HepG2 (cell line): ENCODE measurements around the gene CAMTA2. TPM values are rescaled to one million over a fixed set of nuclear protein-coding genes. Genes with fewer than 3 reads are reported as not detected.

Source experiments
- ADNP ChIP-seq: sonication (generic); formaldehyde crosslinking; IDR thresholded peaks from 2 replicates; pipeline ENCODE4 v1.4.0; 2020; ENCODE audit warnings: missing genetic modification reagents
- ELF1 ChIP-seq: sonication (generic); formaldehyde crosslinking; IDR thresholded peaks from 2 replicates; pipeline ENCODE4 v1.4.0; 2020; ENCODE audit warnings: missing genetic modification reagents
- HOXA3 ChIP-seq: sonication (generic); formaldehyde crosslinking; IDR thresholded peaks from 2 replicates; pipeline ENCODE4 v1.5.0; 2020; ENCODE audit warnings: missing genetic modification reagents
- KLF6 ChIP-seq: IDR thresholded peaks from 2 replicates; pipeline ENCODE4 v1.8.0; 2016; ENCODE audit warnings: missing biosample characterization, missing genetic modification reagents
- MAFK ChIP-seq, 2 experiments: IDR thresholded peaks in 1 of 2; conservative IDR thresholded peaks in 1 of 2; 2 replicates each; pipeline ENCODE4 v1.6.1; 2011; ENCODE audit warnings: improper control_type of control experiment in 2 of 2, low read length in 2 of 2
- MEF2D ChIP-seq: sonication (generic); formaldehyde crosslinking; IDR thresholded peaks from 2 replicates; pipeline ENCODE4 v1.5.1; 2020; ENCODE audit warnings: mild to moderate bottlenecking, missing genetic modification reagents
- NFE2L2 ChIP-seq: fragments of 150-350 bp; IDR thresholded peaks from 2 replicates; pipeline ENCODE4 v1.6.1; 2014; ENCODE audit warnings: low read length
- PITX1 ChIP-seq: sonication (generic); formaldehyde crosslinking; IDR thresholded peaks from 2 replicates; pipeline ENCODE4 v1.5.1; 2020; ENCODE audit warnings: mild to moderate bottlenecking, missing genetic modification reagents
- RARG ChIP-seq: sonication (generic); formaldehyde crosslinking; IDR thresholded peaks from 2 replicates; pipeline ENCODE4 v1.4.0; 2020; ENCODE audit warnings: low read depth, mild to moderate bottlenecking, missing genetic modification reagents
- ZFP82 ChIP-seq: sonication (generic); formaldehyde crosslinking; IDR thresholded peaks from 2 replicates; pipeline ENCODE4 v1.5.1; 2020; ENCODE audit warnings: mild to moderate bottlenecking, missing genetic modification reagents, borderline replicate concordance
- ZMAT3 ChIP-seq: sonication (generic); formaldehyde crosslinking; conservative IDR thresholded peaks from 2 replicates; pipeline ENCODE4 v1.7.0; 2021; ENCODE audit warnings: missing genetic modification reagents
- ZNF251 ChIP-seq: sonication (generic); formaldehyde crosslinking; IDR thresholded peaks from 2 replicates; pipeline ENCODE4 v1.9.0; 2021; ENCODE audit warnings: mild to moderate bottlenecking, missing genetic modification reagents
- ZNF343 ChIP-seq: sonication (generic); formaldehyde crosslinking; IDR thresholded peaks from 2 replicates; pipeline ENCODE4 v1.4.0; 2020; ENCODE audit warnings: mild to moderate bottlenecking, missing genetic modification reagents
- ZNF510 ChIP-seq: sonication (generic); formaldehyde crosslinking; IDR thresholded peaks from 2 replicates; pipeline ENCODE4 v1.4.0; 2020; ENCODE audit warnings: low read depth, mild to moderate bottlenecking, missing genetic modification reagents
- ZNF720 ChIP-seq: sonication (generic); formaldehyde crosslinking; IDR thresholded peaks from 2 replicates; pipeline ENCODE4 v1.4.0; 2020; ENCODE audit warnings: missing genetic modification reagents
- ZNF749 ChIP-seq: sonication (generic); formaldehyde crosslinking; IDR thresholded peaks from 2 replicates; pipeline ENCODE4 v1.8.0; 2022; ENCODE audit warnings: mild to moderate bottlenecking, missing genetic modification reagents, moderate library complexity, borderline replicate concordance
- polyA plus RNA-seq, 8 experiments: library from polyadenylated mRNA; depleted of rRNA in 3 of 8; stranded (reverse) in 7 of 8; unstranded in 1 of 8; fragments of >200 nt; fragmentation: Illumina TruSeq in 4 of 8; extraction: Trizol in 4 of 8; gene quantifications; 2 replicates each; pipeline versions ENCODE4 v1.2.1 to v1.2.3, GENCODE V29; 2011 to 2016; ENCODE audit warnings: low read depth in 4 of 8, missing spikeins in 1 of 8, mixed read lengths in 1 of 8; ENCODE audit not compliant: insufficient read depth in 1 of 8
- total RNA-seq, 5 experiments: library from RNA; depleted of rRNA; stranded (reverse); fragments of >200 nt; fragmentation: Illumina TruSeq; extraction: Trizol; gene quantifications; 2 replicates each; pipeline ENCODE4 v1.2.3, GENCODE V29; 2016; ENCODE audit warnings: low read depth in 1 of 5
- TF ChIP-seq, protein P1 (sequence below): sonication (generic); formaldehyde crosslinking; IDR thresholded peaks from 2 replicates; pipeline ENCODE4 v1.5.0; 2020; ENCODE audit warnings: mild to moderate bottlenecking, missing genetic modification reagents
- TF ChIP-seq, protein P2 (sequence below): sonication (generic); formaldehyde crosslinking; conservative IDR thresholded peaks from 2 replicates; pipeline ENCODE4 v1.4.0; 2020; ENCODE audit warnings: missing genetic modification reagents
- TF ChIP-seq, protein P3 (sequence below): sonication (generic); formaldehyde crosslinking; IDR thresholded peaks from 2 replicates; pipeline ENCODE4 v1.4.0; 2020; ENCODE audit warnings: missing genetic modification reagents, borderline replicate concordance
- TF ChIP-seq, protein P4 (sequence below): IDR thresholded peaks from 2 replicates; pipeline ENCODE4 v1.6.1; 2016; ENCODE audit warnings: missing genetic modification reagents, missing compliant biosample characterization
- TF ChIP-seq, protein P5 (sequence below): sonication (generic); formaldehyde crosslinking; IDR thresholded peaks from 2 replicates; pipeline ENCODE4 v1.5.1; 2020; ENCODE audit warnings: missing genetic modification reagents, mild to moderate bottlenecking, borderline replicate concordance

The CAMTA2 gene
- total and polyA plus RNA-seq, 2 of the 13 experiments (the other 11 are each of a cell fraction or from before 2014, with no cell fraction given): 4.1 to 7.1 TPM

DNA sequence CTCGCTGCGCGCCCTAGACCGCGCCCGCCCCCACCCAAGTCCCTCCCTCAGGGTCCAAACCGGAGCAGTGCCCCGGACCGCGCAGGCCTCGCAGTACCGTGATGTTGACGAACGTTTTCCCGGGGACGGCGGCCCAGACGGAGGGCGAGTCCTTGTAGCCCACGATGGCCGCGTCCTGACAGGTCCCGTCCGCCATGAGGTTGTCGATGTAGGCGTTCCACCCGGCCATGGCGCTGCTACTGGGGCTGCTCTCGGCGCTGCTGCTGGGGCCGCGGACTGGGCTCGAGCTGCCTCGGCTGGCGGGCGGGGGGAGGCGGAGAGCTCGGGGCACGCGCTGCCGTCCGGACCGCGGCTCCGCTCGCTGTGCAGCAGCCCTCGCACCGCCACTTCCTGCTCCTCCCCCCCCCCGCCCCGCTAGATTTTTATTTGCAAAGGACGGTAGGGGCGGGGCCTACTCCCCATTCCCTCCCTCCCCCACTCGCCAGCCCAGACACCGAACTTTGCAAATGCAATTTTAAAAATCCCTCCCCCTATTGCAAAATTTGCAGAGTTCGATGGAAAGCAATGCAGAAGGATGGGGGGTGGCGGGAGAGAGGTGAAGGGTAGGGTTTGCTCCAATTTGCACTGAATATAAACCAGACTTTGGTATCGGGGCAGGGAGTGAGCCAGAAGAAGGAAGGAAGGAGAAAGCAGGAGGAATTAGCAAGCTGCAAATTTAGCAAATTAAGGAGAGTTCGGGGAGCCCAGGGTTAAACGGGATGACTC lies 39.1 kb downstream of the CAMTA2 start, which contains the start of gene PFN1 (continued):
- TF ChIP-seq ELF1 (CRISPR knock-in tag) (no peak; the same call in 1 of the 2 replicates), ZNF720 (CRISPR knock-in tag) (no peak), ZMAT3 (no peak), ZNF749 (CRISPR knock-in tag) (peak; percentile 68; the same call in 1 of the 2 replicates), ZNF343 (CRISPR knock-in tag) (0 out of 2 replicates have a peak, but pooled peaks have one; percentile 51), HOXA3 (CRISPR knock-in tag) (peak; percentile 69), KLF6 (CRISPR knock-in tag) (no peak), ZFP82 (CRISPR knock-in tag) (no peak), PITX1 (no peak), ZNF510 (CRISPR knock-in tag) (no peak), ZNF251 (CRISPR knock-in tag) (no peak), MAFK (conservative IDR thresholded peaks at IDR 0.05 in 1 of 2, IDR thresholded peaks at IDR 0.05 in 1 of 2; ENCODE audit: low read length in 2 of 2) (no peak), MEF2D (CRISPR knock-in tag) (no peak), NFE2L2 (no peak), RARG (no peak), ADNP (no peak)
- TF ChIP-seq, protein P1, sequence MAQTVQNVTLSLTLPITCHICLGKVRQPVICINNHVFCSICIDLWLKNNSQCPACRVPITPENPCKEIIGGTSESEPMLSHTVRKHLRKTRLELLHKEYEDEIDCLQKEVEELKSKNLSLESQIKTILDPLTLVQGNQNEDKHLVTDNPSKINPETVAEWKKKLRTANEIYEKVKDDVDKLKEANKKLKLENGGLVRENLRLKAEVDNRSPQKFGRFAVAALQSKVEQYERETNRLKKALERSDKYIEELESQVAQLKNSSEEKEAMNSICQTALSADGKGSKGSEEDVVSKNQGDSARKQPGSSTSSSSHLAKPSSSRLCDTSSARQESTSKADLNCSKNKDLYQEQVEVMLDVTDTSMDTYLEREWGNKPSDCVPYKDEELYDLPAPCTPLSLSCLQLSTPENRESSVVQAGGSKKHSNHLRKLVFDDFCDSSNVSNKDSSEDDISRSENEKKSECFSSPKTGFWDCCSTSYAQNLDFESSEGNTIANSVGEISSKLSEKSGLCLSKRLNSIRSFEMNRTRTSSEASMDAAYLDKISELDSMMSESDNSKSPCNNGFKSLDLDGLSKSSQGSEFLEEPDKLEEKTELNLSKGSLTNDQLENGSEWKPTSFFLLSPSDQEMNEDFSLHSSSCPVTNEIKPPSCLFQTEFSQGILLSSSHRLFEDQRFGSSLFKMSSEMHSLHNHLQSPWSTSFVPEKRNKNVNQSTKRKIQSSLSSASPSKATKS (CRISPR knock-in tag): no peak
- TF ChIP-seq, protein P2, sequence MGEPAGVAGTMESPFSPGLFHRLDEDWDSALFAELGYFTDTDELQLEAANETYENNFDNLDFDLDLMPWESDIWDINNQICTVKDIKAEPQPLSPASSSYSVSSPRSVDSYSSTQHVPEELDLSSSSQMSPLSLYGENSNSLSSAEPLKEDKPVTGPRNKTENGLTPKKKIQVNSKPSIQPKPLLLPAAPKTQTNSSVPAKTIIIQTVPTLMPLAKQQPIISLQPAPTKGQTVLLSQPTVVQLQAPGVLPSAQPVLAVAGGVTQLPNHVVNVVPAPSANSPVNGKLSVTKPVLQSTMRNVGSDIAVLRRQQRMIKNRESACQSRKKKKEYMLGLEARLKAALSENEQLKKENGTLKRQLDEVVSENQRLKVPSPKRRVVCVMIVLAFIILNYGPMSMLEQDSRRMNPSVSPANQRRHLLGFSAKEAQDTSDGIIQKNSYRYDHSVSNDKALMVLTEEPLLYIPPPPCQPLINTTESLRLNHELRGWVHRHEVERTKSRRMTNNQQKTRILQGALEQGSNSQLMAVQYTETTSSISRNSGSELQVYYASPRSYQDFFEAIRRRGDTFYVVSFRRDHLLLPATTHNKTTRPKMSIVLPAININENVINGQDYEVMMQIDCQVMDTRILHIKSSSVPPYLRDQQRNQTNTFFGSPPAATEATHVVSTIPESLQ (CRISPR knock-in tag): no peak
- TF ChIP-seq, protein P3, sequence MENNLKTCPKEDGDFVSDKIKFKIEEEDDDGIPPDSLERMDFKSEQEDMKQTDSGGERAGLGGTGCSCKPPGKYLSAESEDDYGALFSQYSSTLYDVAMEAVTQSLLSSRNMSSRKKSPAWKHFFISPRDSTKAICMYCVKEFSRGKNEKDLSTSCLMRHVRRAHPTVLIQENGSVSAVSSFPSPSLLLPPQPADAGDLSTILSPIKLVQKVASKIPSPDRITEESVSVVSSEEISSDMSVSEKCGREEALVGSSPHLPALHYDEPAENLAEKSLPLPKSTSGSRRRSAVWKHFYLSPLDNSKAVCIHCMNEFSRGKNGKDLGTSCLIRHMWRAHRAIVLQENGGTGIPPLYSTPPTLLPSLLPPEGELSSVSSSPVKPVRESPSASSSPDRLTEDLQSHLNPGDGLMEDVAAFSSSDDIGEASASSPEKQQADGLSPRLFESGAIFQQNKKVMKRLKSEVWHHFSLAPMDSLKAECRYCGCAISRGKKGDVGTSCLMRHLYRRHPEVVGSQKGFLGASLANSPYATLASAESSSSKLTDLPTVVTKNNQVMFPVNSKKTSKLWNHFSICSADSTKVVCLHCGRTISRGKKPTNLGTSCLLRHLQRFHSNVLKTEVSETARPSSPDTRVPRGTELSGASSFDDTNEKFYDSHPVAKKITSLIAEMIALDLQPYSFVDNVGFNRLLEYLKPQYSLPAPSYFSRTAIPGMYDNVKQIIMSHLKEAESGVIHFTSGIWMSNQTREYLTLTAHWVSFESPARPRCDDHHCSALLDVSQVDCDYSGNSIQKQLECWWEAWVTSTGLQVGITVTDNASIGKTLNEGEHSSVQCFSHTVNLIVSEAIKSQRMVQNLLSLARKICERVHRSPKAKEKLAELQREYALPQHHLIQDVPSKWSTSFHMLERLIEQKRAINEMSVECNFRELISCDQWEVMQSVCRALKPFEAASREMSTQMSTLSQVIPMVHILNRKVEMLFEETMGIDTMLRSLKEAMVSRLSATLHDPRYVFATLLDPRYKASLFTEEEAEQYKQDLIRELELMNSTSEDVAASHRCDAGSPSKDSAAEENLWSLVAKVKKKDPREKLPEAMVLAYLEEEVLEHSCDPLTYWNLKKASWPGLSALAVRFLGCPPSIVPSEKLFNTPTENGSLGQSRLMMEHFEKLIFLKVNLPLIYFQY (CRISPR knock-in tag): no peak
- TF ChIP-seq, protein P4, sequence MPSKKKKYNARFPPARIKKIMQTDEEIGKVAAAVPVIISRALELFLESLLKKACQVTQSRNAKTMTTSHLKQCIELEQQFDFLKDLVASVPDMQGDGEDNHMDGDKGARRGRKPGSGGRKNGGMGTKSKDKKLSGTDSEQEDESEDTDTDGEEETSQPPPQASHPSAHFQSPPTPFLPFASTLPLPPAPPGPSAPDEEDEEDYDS: peak; percentile 67; the same call in 1 of the 2 replicates
- TF ChIP-seq, protein P5, sequence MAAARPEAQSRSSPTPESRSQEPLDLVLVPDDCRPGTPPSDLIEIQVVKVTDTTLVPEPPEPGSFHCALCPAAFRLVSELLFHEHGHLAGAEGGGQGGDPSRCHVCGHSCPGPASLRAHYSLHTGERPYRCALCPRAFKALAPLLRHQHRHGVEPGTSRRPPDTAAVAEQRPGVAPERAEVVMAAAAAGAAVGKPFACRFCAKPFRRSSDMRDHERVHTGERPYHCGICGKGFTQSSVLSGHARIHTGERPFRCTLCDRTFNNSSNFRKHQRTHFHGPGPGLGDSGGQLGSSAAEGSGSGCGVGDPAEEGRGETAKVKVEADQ (CRISPR knock-in tag): no peak
